ENCODE data around the gene TMED8.
"Not testable (repeated sequence)": the region's sequence is repeated elsewhere in the genome, so short reads cannot be mapped to it uniquely, and the experiment has no call there.

The TMED8 gene

GRCh38 chr14:77320238-77320935, 56.5 kb downstream of the TMED8 start, which contains the start of gene POMT2:
TSS of gene POMT2 (minus strand) at chr14:77320883. CDS start at chr14:77320681, 202 bp downstream.
- DNase-seq: peak; percentile 76

- no peak for DNase-seq
Observed at GRCh38 chr14:77319422-77319821, 57.5 kb downstream of the TMED8 start.

GRCh38 chr14:77318756-77319155, 58.1 kb downstream of the TMED8 start:
- DNase-seq: not testable (repeated sequence)

GRCh38 chr14:77318006-77318553, 58.8 kb downstream of the TMED8 start:
- no peak for DNase-seq

- no peak for DNase-seq
Observed at GRCh38 chr14:77316872-77317301, 60.0 kb downstream of the TMED8 start.

- DNase-seq: no peak
Observed at GRCh38 chr14:77316195-77316505, 60.7 kb downstream of the TMED8 start.

- DNase-seq: no peak
Observed at GRCh38 chr14:77314539-77315457, 62.1 kb downstream of the TMED8 start.

GRCh38 chr14:77314043-77314442, 62.9 kb downstream of the TMED8 start:
- no peak for DNase-seq

GRCh38 chr14:77313371-77313770, 63.5 kb downstream of the TMED8 start:
- DNase-seq: no peak

GRCh38 chr14:77311217-77311616, 65.7 kb downstream of the TMED8 start:
- no peak for DNase-seq

GRCh38 chr14:77310026-77310425, 66.9 kb downstream of the TMED8 start:
- no peak for DNase-seq

- DNase-seq: no peak
Observed at GRCh38 chr14:77309131-77309530, 67.8 kb downstream of the TMED8 start.

GRCh38 chr14:77306851-77307496, 69.9 kb downstream of the TMED8 start:
- no peak for DNase-seq

- DNase-seq: no peak
Observed at GRCh38 chr14:77306416-77306815, 70.5 kb downstream of the TMED8 start.

GRCh38 chr14:77305696-77306095, 71.2 kb downstream of the TMED8 start:
- DNase-seq: no peak

GRCh38 chr14:77303417-77304156, 73.3 kb downstream of the TMED8 start:
- no peak for DNase-seq

GRCh38 chr14:77302926-77303325, 74.0 kb downstream of the TMED8 start:
- no peak for DNase-seq

GRCh38 chr14:77301103-77301502, 75.8 kb downstream of the TMED8 start:
- DNase-seq: no peak

- no peak for DNase-seq
Observed at GRCh38 chr14:77299771-77300170, 77.1 kb downstream of the TMED8 start.

- DNase-seq: no peak
Observed at GRCh38 chr14:77296906-77297305, 80.0 kb downstream of the TMED8 start.

GRCh38 chr14:77296155-77296554, 80.7 kb downstream of the TMED8 start:
- no peak for DNase-seq

GRCh38 chr14:77290705-77291104, 86.2 kb downstream of the TMED8 start:
- DNase-seq: no peak

GRCh38 chr14:77286576-77286975, 90.3 kb downstream of the TMED8 start:
- DNase-seq: no peak

All from NCI-H526 treated with DMSO at 0.1 percent for 48 hours (cell line).